Measurements from ENCODE around the gene RPH3AL.

DNA sequence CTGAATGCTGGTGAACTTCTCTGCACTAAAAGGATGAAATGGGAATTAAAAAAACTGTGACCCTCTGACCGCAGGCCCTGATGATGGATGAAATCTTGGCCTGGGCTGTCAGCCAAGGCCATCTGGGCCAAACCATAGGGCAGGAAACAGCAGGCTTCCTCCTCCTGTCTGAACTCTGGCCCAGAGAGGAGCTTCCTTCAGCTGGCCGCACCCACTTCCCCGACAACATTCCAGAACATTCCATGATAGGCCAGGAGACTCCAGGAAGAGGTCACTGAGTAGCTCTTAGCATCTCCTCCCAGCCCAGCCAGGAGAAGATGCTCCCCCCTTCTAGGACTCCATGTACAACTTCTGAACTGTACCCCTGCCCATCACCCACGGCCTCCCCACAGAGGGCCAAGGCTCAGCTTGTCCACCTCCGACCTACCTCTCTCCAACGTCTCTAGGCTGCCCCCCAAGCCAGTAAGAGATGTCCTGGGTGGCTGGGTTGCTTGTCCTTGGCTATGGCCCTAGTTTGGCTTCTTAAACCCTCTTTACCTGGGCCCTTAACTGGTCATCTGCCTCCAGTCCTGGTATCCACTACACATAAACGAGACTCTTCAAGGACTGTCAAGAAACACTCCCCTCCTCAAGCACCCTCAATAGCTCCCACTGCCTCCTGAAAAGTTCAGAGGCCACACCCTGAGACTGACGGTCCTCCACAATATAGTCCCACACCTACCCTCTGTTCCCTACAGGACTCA, 1.7 kb downstream of the RPH3AL start:
- TF ChIP-seq, protein P1, sequence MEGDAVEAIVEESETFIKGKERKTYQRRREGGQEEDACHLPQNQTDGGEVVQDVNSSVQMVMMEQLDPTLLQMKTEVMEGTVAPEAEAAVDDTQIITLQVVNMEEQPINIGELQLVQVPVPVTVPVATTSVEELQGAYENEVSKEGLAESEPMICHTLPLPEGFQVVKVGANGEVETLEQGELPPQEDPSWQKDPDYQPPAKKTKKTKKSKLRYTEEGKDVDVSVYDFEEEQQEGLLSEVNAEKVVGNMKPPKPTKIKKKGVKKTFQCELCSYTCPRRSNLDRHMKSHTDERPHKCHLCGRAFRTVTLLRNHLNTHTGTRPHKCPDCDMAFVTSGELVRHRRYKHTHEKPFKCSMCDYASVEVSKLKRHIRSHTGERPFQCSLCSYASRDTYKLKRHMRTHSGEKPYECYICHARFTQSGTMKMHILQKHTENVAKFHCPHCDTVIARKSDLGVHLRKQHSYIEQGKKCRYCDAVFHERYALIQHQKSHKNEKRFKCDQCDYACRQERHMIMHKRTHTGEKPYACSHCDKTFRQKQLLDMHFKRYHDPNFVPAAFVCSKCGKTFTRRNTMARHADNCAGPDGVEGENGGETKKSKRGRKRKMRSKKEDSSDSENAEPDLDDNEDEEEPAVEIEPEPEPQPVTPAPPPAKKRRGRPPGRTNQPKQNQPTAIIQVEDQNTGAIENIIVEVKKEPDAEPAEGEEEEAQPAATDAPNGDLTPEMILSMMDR (IDR thresholded peaks at IDR 0.05) = no peak
- no peak for TF ChIP-seq POLR2A (IDR thresholded peaks at IDR 0.05)

Measured in right lobe of liver (tissue), 4 donors.